Common myeloid progenitor, CD34-positive (primary cell): ENCODE data around the gene KLHDC4.
"Not testable (repeated sequence)": the region's sequence is repeated elsewhere in the genome, so short reads cannot be mapped to it uniquely, and the experiment has no call there.

ENCODE experiments used
- CTCF ChIA-PET: fragments of 350-600 bp; sonication (Branson Sonifier 250); formaldehyde crosslinking; loops from one replicate; lab custom pipeline; 2021; ENCODE audit warnings: antibody characterized with exemption; lab: Charles Lee
- POLR2A ChIA-PET: fragments of 350-600 bp; sonication (Branson Sonifier 250); formaldehyde crosslinking; loops from one replicate; lab custom pipeline; 2021; ENCODE audit warnings: antibody characterized with exemption; lab: Charles Lee
- DNase-seq, 3 donors: peaks; one replicate each; pipeline versions ENCODE4 v3.0.0 to v3.0.0-alpha.2; 2013
- H3K27ac ChIP-seq, 2 experiments: 1 replicate in 1 of 2; 2 replicates in 1 of 2; pipeline ENCODE4 v1.7.0; 2013; ENCODE audit warnings: inconsistent platforms in 2 of 2, low read length in 2 of 2, mild to moderate bottlenecking in 2 of 2, low read depth in 1 of 2, moderate library complexity in 1 of 2; ENCODE audit not compliant: severe bottlenecking in 2 of 2, insufficient read depth in 1 of 2, poor library complexity in 1 of 2
- H3K27me3 ChIP-seq, 5 experiments: replicated peaks in 2 of 5; 1 replicate in 3 of 5; 2 replicates in 2 of 5; pipeline versions ENCODE4 v1.6.1 to v1.7.0; 2013; ENCODE audit warnings: low read length in 4 of 5, mild to moderate bottlenecking in 2 of 5, moderate library complexity in 2 of 5, inconsistent platforms in 1 of 5; ENCODE audit not compliant: insufficient read depth in 5 of 5, control insufficient read depth in 4 of 5
- H3K36me3 ChIP-seq, 4 experiments: 1 replicate in 2 of 4; 2 replicates in 2 of 4; pipeline versions ENCODE4 v1.6.1 to v1.7.0; 2013; ENCODE audit warnings: low read length in 3 of 4, control low read depth in 1 of 4, mild to moderate bottlenecking in 1 of 4; ENCODE audit not compliant: control insufficient read depth in 4 of 4, insufficient read depth in 4 of 4
- H3K4me1 ChIP-seq, 4 experiments: 1 replicate in 3 of 4; 2 replicates in 1 of 4; pipeline versions ENCODE4 v1.6.1 to v1.7.1; 2013; ENCODE audit warnings: low read length in 3 of 4, mild to moderate bottlenecking in 3 of 4, control low read depth in 1 of 4, inconsistent platforms in 1 of 4, moderate library complexity in 1 of 4; ENCODE audit not compliant: control insufficient read depth in 4 of 4, insufficient read depth in 4 of 4; ENCODE audit errors: control extremely low read depth in 1 of 4
- H3K4me3 ChIP-seq, 7 experiments: 1 replicate in 4 of 7; 2 replicates in 3 of 7; pipeline versions ENCODE4 v1.5.1 to v1.7.0; 2013; ENCODE audit warnings: mild to moderate bottlenecking in 7 of 7, low read length in 6 of 7, moderate library complexity in 6 of 7, inconsistent platforms in 2 of 7, low read depth in 2 of 7, control low read depth in 1 of 7; ENCODE audit not compliant: insufficient read depth in 4 of 7, control insufficient read depth in 1 of 7; ENCODE audit errors: extremely low read depth in 1 of 7
- H3K9me3 ChIP-seq, 5 experiments: 1 replicate in 4 of 5; 2 replicates in 1 of 5; pipeline versions ENCODE4 v1.6.1 to v1.7.1; 2013; ENCODE audit warnings: low read length in 4 of 5, mild to moderate bottlenecking in 2 of 5, inconsistent platforms in 1 of 5, low read depth in 1 of 5, moderate library complexity in 1 of 5; ENCODE audit not compliant: control insufficient read depth in 4 of 5, insufficient read depth in 2 of 5; ENCODE audit errors: control extremely low read depth in 1 of 5
- WGBS: methylation state at CpG from one replicate; pipeline ENCODE4 v1.1.5; 2013; ENCODE audit not compliant: insufficient coverage; 5-methylcytosine and 5-hydroxymethylcytosine counted together

KLHDC4 gene

DNA sequence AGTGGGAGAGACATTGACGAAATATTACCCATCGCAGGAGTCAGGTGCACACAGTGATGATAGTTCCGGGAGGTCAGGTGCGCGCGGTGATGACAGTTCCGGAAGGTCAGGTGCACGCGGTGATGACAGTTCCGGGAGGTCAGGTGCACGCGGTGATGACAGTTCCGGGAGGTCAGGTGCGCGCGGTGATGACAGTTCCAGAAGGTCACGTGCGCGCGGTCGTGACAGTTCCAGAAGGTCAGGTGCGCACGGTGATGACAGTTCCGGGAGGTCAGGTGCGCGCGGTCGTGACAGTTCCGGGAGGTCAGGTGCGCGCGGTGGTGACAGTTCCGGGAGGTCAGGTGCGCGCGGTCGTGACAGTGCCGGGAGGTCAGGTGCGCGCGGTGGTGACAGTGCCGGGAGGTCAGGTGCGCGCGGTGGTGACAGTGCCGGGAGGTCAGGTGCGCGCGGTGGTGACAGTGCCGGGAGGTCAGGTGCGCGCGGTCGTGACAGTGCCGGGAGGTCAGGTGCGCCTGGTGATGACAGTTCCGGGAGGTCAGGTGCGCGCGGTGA is 84.7 kb downstream of the KLHDC4 start:
- DNase-seq, H3K27ac ChIP-seq, CTCF ChIA-PET, H3K36me3 ChIP-seq, POLR2A ChIA-PET, H3K9me3 ChIP-seq, H3K27me3 ChIP-seq, H3K4me3 ChIP-seq: not testable (repeated sequence)
- 96% methylated on average over 56 of the region's 60 CpGs for WGBS
- H3K4me1 ChIP-seq, result peaks cover 0 to 12% (median 10%) of the 10 kb centered on the region in 4 experiments

DNA sequence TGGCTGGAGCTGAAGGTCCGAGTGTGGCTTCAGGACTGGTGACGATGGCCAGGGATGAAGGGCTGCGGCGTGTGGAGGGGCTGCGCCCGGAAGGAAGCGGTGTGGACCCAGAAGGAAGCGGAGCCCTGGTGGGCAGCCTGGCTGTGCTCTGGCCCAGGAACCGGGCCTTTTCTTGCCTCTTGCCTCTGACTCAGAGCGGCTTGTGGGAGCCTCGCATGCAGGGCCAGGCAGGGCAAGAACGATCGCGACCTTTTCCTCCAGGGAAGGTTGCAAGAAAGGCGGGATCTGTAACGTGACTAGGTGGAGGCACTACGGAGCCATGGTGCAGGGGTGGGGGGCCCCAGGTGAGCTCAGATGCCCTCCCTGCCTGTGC is 85.5 kb downstream of the KLHDC4 start:
- Histone ChIP-seq H3K27me3 (no peaks in the 10 kb centered on the region), H3K36me3 (no peaks in the 10 kb centered on the region), H3K4me3 (no peak overlapping the region), H3K27ac (no peak overlapping the region), H3K9me3 (no peaks in the 10 kb centered on the region), H3K4me1 (peaks cover 0 to 12% (median 10%) of the 10 kb centered on the region in 4 experiments)
- ChIA-PET POLR2A (no interaction called here), CTCF (no interaction called here)
- 94% methylated on average over 11 of the region's 17 CpGs for WGBS
- DNase-seq, result no peak

DNA sequence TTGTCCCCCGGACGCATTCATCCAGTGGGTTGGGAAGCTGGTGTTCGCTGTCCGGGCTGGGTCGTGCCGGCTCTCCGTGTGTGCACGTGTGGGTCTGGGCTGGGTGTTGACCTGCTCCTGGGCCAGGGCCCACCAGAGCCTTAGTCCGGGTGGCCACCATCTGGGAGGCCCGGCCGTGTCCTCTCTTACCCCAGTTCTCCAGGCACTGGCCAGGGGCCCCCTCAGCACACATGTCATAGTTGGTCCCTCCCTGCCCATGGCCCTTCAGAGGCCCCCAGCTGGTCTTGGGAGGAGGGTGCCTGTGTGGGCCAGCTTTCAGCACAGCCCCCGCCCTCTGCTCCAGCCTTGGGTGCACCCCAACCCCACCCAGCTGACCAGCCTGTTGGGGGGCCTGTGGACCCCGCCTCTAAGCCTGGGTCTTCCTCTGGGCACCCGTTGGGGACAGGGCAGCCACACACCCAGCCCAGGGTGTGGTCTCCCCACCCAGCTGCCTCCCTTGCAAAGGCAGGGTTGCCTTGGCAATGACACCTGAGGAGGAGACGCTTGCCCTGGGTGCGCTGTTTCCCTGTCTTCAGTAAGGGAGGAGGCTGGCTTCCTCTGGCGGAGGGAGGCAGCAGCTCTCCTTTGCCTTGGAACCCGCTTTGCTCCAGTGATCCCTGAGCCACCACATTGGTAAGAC is 86.1 kb downstream of the KLHDC4 start:
- CTCF ChIA-PET, result interaction anchor here (1.1 kb wide), 1 partner anchor 10 kb away, joined by 3 read pairs; no protein-coding TSS in a partner anchor
- Histone ChIP-seq H3K4me3 (no peak overlapping the region), H3K36me3 (no peaks in the 10 kb centered on the region), H3K9me3 (no peaks in the 10 kb centered on the region), H3K27ac (no peak overlapping the region), H3K27me3 (no peaks in the 10 kb centered on the region), H3K4me1 (peaks cover 0 to 12% (median 10%) of the 10 kb centered on the region in 4 experiments)
- POLR2A ChIA-PET, result interaction anchor here (0.6 kb wide), 1 partner anchor 15 kb away, joined by 3 read pairs; no protein-coding TSS in a partner anchor
- no peak for DNase-seq
- WGBS, result 99% methylated on average over 17 of the region's 18 CpGs

- ChIA-PET POLR2A (no interaction called here), CTCF (no interaction called here)
- no peak overlapping the region for H3K27ac ChIP-seq
- no peaks in the 10 kb centered on the region for H3K9me3 ChIP-seq
- WGBS, result 74% methylated on average over 12 of the region's 14 CpGs
- H3K4me3 ChIP-seq, result no peak overlapping the region
- DNase-seq, result no peak
- peaks cover 0 to 12% (median 10%) of the 10 kb centered on the region in 4 experiments for H3K4me1 ChIP-seq
- H3K27me3 ChIP-seq, result no peaks in the 10 kb centered on the region
- no peaks in the 10 kb centered on the region for H3K36me3 ChIP-seq
Observed at GRCh38 chr16:87678618-87679017, 87.2 kb downstream of the KLHDC4 start.

DNA sequence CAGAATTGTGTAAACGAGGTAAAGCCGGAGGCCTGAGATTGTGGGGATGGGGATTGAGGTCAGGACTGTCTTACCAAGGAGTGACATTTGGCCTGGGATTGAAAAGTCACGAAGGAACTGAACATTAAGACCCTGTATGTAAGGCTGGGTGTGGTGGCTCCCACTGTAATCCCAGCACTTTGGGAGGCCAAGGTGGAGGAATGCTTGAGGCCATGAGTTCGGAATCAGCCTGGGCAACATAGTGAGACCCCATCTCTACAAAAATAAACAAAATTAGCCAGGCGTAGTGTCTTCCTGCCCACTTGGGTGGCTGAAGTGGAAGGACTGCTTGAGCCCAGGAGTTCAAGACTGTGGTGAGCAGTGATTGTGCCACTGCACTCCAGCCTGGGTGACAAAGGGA is 88.0 kb downstream of the KLHDC4 start:
- H3K9me3 ChIP-seq, result no peaks in the 10 kb centered on the region
- H3K27me3 ChIP-seq, result no peaks in the 10 kb centered on the region
- H3K4me3 ChIP-seq, result no peak overlapping the region
- POLR2A ChIA-PET, result interaction anchor here (0.7 kb wide), 1 partner anchor 17 kb away, joined by 3 read pairs; no protein-coding TSS in a partner anchor
- H3K4me1 ChIP-seq, result peaks cover 0 to 12% (median 10%) of the 10 kb centered on the region in 4 experiments
- H3K36me3 ChIP-seq, result no peaks in the 10 kb centered on the region
- CTCF ChIA-PET, result no interaction called here
- WGBS, result 79% methylated on average over 3 of the region's 5 CpGs
- H3K27ac ChIP-seq, result no peak overlapping the region
- no peak for DNase-seq

- Histone ChIP-seq H3K27ac (no peak overlapping the region), H3K4me1 (no peaks in the 10 kb centered on the region), H3K27me3 (no peaks in the 10 kb centered on the region), H3K36me3 (no peaks in the 10 kb centered on the region), H3K9me3 (no peaks in the 10 kb centered on the region), H3K4me3 (no peak overlapping the region)
- ChIA-PET CTCF (no interaction called here), POLR2A (no interaction called here)
- no peak for DNase-seq
- 66% methylated on average over 11 of the region's 15 CpGs for WGBS
Observed at GRCh38 chr16:87675111-87675719, 90.6 kb downstream of the KLHDC4 start.

GRCh38 chr16:87674419-87674818 is 91.4 kb downstream of the KLHDC4 start:
- DNase-seq, result peak in 2 of 3 donors; percentile 20 to 32
- CTCF ChIA-PET, result interaction anchor here (0.8 kb wide), 1 partner anchor 10 kb away, joined by 3 read pairs; no protein-coding TSS in a partner anchor
- H3K9me3 ChIP-seq, result no peaks in the 10 kb centered on the region

More at GRCh38 chr16:87674419-87674818, 91.4 kb downstream of the KLHDC4 start:
- Histone ChIP-seq H3K4me3 (no peak overlapping the region), H3K27ac (no peak overlapping the region), H3K4me1 (no peaks in the 10 kb centered on the region), H3K27me3 (no peaks in the 10 kb centered on the region), H3K36me3 (no peaks in the 10 kb centered on the region)
- WGBS, result 67% methylated on average over 5 of the region's 5 CpGs
- POLR2A ChIA-PET, result no interaction called here
